ENCODE results near the gene TDRD7. TPM values are rescaled to one million over a fixed set of nuclear protein-coding genes. Genes with fewer than 3 reads are reported as not detected.

TDRD7 gene
- total and polyA plus RNA-seq, 2 donors (not counting 1 experiment from before 2014, with no cell fraction given): 11.5 to 19.7 TPM

GRCh38 chr9:97505845-97506244 lies 93.9 kb downstream of the TDRD7 start:
- H3K27me3 Mint-ChIP-seq: peaks cover 33% of the 10 kb centered on the region
- Histone ChIP-seq H3K27me3 (replicated peaks in 1 of 4; ENCODE audit: control extremely low read depth in 1 of 4, control insufficient read depth in 3 of 4, insufficient read depth in 4 of 4, low read length in 3 of 4) (peaks cover 0 to 42% (median 21%) of the 10 kb centered on the region in 4 experiments), H3K4me1 (ENCODE audit: control insufficient read depth in 2 of 2, insufficient read depth in 2 of 2, low read length in 2 of 2) (peaks cover 16 to 18% of the 10 kb centered on the region in 2 donors), H3K27ac (ENCODE audit: low read length in 2 of 2) (no peak overlapping the region), H3K36me3 (replicated peaks in 1 of 2; ENCODE audit: control extremely low read depth in 1 of 2, control insufficient read depth in 1 of 2, extremely low read depth in 1 of 2, insufficient read depth in 2 of 2, low read length in 1 of 2) (no peaks in the 10 kb centered on the region), H3K79me2 (ENCODE audit: control insufficient read depth, insufficient read depth, low read length) (no peaks in the 10 kb centered on the region), H3K4me2 (replicated peaks; ENCODE audit: low read depth, low read length, poor library complexity, severe bottlenecking) (no peak overlapping the region), H3K9me3 (ENCODE audit: control extremely low read depth in 1 of 3, control insufficient read depth in 2 of 3, insufficient read depth in 1 of 3, low read length in 2 of 3) (peaks cover 0 to 4% (median 0%) of the 10 kb centered on the region in 3 donors), H4K20me1 (ENCODE audit: control insufficient read depth, insufficient read depth, low read length, poor library complexity, severe bottlenecking) (no peaks in the 10 kb centered on the region), H2AFZ (ENCODE audit: insufficient read depth, low read depth, low read length, poor library complexity, severe bottlenecking) (no peak overlapping the region), H3K9ac (ENCODE audit: low read length) (no peak overlapping the region), H3K4me3 (ENCODE audit: control extremely low read depth in 1 of 5, extremely low read depth in 1 of 5, insufficient read depth in 1 of 5, low read depth in 2 of 5, low read length in 4 of 5) (no peak overlapping the region)
- 97% methylated on average over 3 of the region's 3 CpGs for WGBS (ENCODE audit: insufficient coverage)
- ChIA-PET POLR2A (no interaction called here), CTCF (no interaction called here)
- no peaks in the 10 kb centered on the region for H3K9me3 Mint-ChIP-seq (ENCODE audit: insufficient read depth)
- H3K4me1 Mint-ChIP-seq: peaks cover 19% of the 10 kb centered on the region
- H3K4me3 Mint-ChIP-seq: no peak overlapping the region
- intact Hi-C loops (cut with micrococcal nuclease): no loop called here
- no peak overlapping the region for H3K27ac Mint-ChIP-seq
- ATAC-seq (ENCODE audit: low read depth) (no peak), DNase-seq (no peak)
- no peak for TF ChIP-seq CTCF (IDR thresholded peaks at IDR 0.05)
- no peak for TF ChIP-seq EZH2 (IDR thresholded peaks at IDR 0.05; ENCODE audit: borderline replicate concordance, insufficient read depth, low read depth, low read length, poor library complexity, severe bottlenecking)

GRCh38 chr9:97506306-97506705 lies 94.4 kb downstream of the TDRD7 start:
- H3K27ac ChIP-seq (ENCODE audit: low read length in 2 of 2): no peak overlapping the region
- H4K20me1 ChIP-seq (ENCODE audit: control insufficient read depth, insufficient read depth, low read length, poor library complexity, severe bottlenecking): no peaks in the 10 kb centered on the region
- Mint-ChIP-seq H3K27me3 (peaks cover 29% of the 10 kb centered on the region), H3K4me3 (no peak overlapping the region), H3K27ac (no peak overlapping the region), H3K9me3 (ENCODE audit: insufficient read depth) (no peaks in the 10 kb centered on the region), H3K4me1 (peaks cover 19% of the 10 kb centered on the region)
- no peaks in the 10 kb centered on the region for H3K79me2 ChIP-seq (ENCODE audit: control insufficient read depth, insufficient read depth, low read length)
- no peak overlapping the region for H3K4me2 ChIP-seq (replicated peaks; ENCODE audit: low read depth, low read length, poor library complexity, severe bottlenecking)
- no peak overlapping the region for H3K4me3 ChIP-seq (ENCODE audit: control extremely low read depth in 1 of 5, extremely low read depth in 1 of 5, insufficient read depth in 1 of 5, low read depth in 2 of 5, low read length in 4 of 5)
- ATAC-seq (ENCODE audit: low read depth) (no peak), DNase-seq (no peak)
- WGBS (ENCODE audit: insufficient coverage): 75% methylated on average over 2 of the region's 4 CpGs
- TF ChIP-seq EZH2 (IDR thresholded peaks at IDR 0.05; ENCODE audit: borderline replicate concordance, insufficient read depth, low read depth, low read length, poor library complexity, severe bottlenecking) (no peak), CTCF (IDR thresholded peaks at IDR 0.05) (no peak)
- H3K9me3 ChIP-seq (ENCODE audit: control extremely low read depth in 1 of 3, control insufficient read depth in 2 of 3, insufficient read depth in 1 of 3, low read length in 2 of 3): peaks cover 0 to 4% (median 0%) of the 10 kb centered on the region in 3 donors
- POLR2A ChIA-PET: no interaction called here
- no peak overlapping the region for H2AFZ ChIP-seq (ENCODE audit: insufficient read depth, low read depth, low read length, poor library complexity, severe bottlenecking)
- intact Hi-C loops (cut with micrococcal nuclease): no loop called here
- no peak overlapping the region for H3K9ac ChIP-seq (ENCODE audit: low read length)
- H3K36me3 ChIP-seq (replicated peaks in 1 of 2; ENCODE audit: control extremely low read depth in 1 of 2, control insufficient read depth in 1 of 2, extremely low read depth in 1 of 2, insufficient read depth in 2 of 2, low read length in 1 of 2): no peaks in the 10 kb centered on the region
- H3K27me3 ChIP-seq (replicated peaks in 1 of 4; ENCODE audit: control extremely low read depth in 1 of 4, control insufficient read depth in 3 of 4, insufficient read depth in 4 of 4, low read length in 3 of 4): peaks cover 0 to 38% (median 21%) of the 10 kb centered on the region in 4 experiments
- peaks cover 12 to 14% of the 10 kb centered on the region in 2 donors for H3K4me1 ChIP-seq (ENCODE audit: control insufficient read depth in 2 of 2, insufficient read depth in 2 of 2, low read length in 2 of 2)
- CTCF ChIA-PET: no interaction called here

Measured in B cell (primary cell).